ENCODE data around the gene CYP3A5.

Gene CYP3A5

GRCh38 chr7:99719996-99720769, 40.4 kb upstream of the CYP3A5 start:
- POLR2A ChIA-PET: no interaction called here
- TF ChIP-seq, protein P1, sequence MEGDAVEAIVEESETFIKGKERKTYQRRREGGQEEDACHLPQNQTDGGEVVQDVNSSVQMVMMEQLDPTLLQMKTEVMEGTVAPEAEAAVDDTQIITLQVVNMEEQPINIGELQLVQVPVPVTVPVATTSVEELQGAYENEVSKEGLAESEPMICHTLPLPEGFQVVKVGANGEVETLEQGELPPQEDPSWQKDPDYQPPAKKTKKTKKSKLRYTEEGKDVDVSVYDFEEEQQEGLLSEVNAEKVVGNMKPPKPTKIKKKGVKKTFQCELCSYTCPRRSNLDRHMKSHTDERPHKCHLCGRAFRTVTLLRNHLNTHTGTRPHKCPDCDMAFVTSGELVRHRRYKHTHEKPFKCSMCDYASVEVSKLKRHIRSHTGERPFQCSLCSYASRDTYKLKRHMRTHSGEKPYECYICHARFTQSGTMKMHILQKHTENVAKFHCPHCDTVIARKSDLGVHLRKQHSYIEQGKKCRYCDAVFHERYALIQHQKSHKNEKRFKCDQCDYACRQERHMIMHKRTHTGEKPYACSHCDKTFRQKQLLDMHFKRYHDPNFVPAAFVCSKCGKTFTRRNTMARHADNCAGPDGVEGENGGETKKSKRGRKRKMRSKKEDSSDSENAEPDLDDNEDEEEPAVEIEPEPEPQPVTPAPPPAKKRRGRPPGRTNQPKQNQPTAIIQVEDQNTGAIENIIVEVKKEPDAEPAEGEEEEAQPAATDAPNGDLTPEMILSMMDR (tag by site-specific recombination; IDR thresholded peaks at IDR 0.05): no peak
- CTCF ChIA-PET: no interaction called here

GRCh38 chr7:99713995-99714570, 34.3 kb upstream of the CYP3A5 start:
- no peak overlapping the region for H3K27ac ChIP-seq (ENCODE audit: extremely low read depth, low read depth, low read length)
- CTCF ChIA-PET: no interaction called here
- H3K9me3 ChIP-seq (ENCODE audit: control insufficient read depth, insufficient read depth, low read depth, low read length): no peaks in the 10 kb centered on the region
- POLR2A ChIA-PET: no interaction called here
- no peaks in the 10 kb centered on the region for H3K36me3 ChIP-seq (ENCODE audit: control insufficient read depth in 2 of 2, insufficient read depth in 1 of 2, low read length in 2 of 2)
- TF ChIP-seq ZNF660 (tag by site-specific recombination; IDR thresholded peaks at IDR 0.05) (no peak), SP2 (tag by site-specific recombination; IDR thresholded peaks at IDR 0.05) (no peak), ZNF292 (tag by site-specific recombination; IDR thresholded peaks at IDR 0.05; ENCODE audit: borderline replicate concordance, low read depth) (no peak), ZBTB10 (tag by site-specific recombination; IDR thresholded peaks at IDR 0.05) (no peak), ZNF692 (tag by site-specific recombination; IDR thresholded peaks at IDR 0.05) (no peak), ZNF2 (tag by site-specific recombination; IDR thresholded peaks at IDR 0.05) (no peak), SP7 (tag by site-specific recombination; IDR thresholded peaks at IDR 0.05) (no peak), ZNF555 (tag by site-specific recombination; conservative IDR thresholded peaks at IDR 0.05) (no peak), KLF1 (tag by site-specific recombination; IDR thresholded peaks at IDR 0.05) (no peak), ZSCAN16 (tag by site-specific recombination; IDR thresholded peaks at IDR 0.05) (no peak), ZBTB7A (tag by site-specific recombination; IDR thresholded peaks at IDR 0.05; ENCODE audit: low read depth) (no peak)
- H3K4me3 ChIP-seq (ENCODE audit: low read depth, low read length): no peak overlapping the region
- no peaks in the 10 kb centered on the region for H3K4me1 ChIP-seq (ENCODE audit: control insufficient read depth, insufficient read depth, low read length)

More at GRCh38 chr7:99719996-99720769, 40.4 kb upstream of the CYP3A5 start:
- H3K4me1 ChIP-seq (ENCODE audit: control insufficient read depth, insufficient read depth, low read length): no peaks in the 10 kb centered on the region
- H3K36me3 ChIP-seq (ENCODE audit: control insufficient read depth in 2 of 2, insufficient read depth in 1 of 2, low read length in 2 of 2): no peaks in the 10 kb centered on the region
- H3K4me3 ChIP-seq (ENCODE audit: low read depth, low read length): no peak overlapping the region
- no peaks in the 10 kb centered on the region for H3K9me3 ChIP-seq (ENCODE audit: control insufficient read depth, insufficient read depth, low read depth, low read length)
- no peak overlapping the region for H3K27ac ChIP-seq (ENCODE audit: extremely low read depth, low read depth, low read length)

GRCh38 chr7:99709838-99710578, 30.2 kb upstream of the CYP3A5 start:
- ChIA-PET CTCF (no interaction called here), POLR2A (no interaction called here)
- Histone ChIP-seq H3K9me3 (ENCODE audit: control insufficient read depth, insufficient read depth, low read depth, low read length) (no peaks in the 10 kb centered on the region), H3K4me3 (ENCODE audit: low read depth, low read length) (no peak overlapping the region), H3K36me3 (ENCODE audit: control insufficient read depth in 2 of 2, insufficient read depth in 1 of 2, low read length in 2 of 2) (no peaks in the 10 kb centered on the region), H3K4me1 (ENCODE audit: control insufficient read depth, insufficient read depth, low read length) (no peaks in the 10 kb centered on the region), H3K27ac (ENCODE audit: extremely low read depth, low read depth, low read length) (no peak overlapping the region)
- no peak for TF ChIP-seq ZNF776 (tag by site-specific recombination; IDR thresholded peaks at IDR 0.05; ENCODE audit: borderline replicate concordance)
- TF ChIP-seq ZNF558 (tag by site-specific recombination; IDR thresholded peaks at IDR 0.05): no peak
- no peak for TF ChIP-seq ZNF654 (tag by site-specific recombination; IDR thresholded peaks at IDR 0.05; ENCODE audit: low read depth)
- no peak for TF ChIP-seq ZNF169 (tag by site-specific recombination; IDR thresholded peaks at IDR 0.05)
- TF ChIP-seq, protein P2, sequence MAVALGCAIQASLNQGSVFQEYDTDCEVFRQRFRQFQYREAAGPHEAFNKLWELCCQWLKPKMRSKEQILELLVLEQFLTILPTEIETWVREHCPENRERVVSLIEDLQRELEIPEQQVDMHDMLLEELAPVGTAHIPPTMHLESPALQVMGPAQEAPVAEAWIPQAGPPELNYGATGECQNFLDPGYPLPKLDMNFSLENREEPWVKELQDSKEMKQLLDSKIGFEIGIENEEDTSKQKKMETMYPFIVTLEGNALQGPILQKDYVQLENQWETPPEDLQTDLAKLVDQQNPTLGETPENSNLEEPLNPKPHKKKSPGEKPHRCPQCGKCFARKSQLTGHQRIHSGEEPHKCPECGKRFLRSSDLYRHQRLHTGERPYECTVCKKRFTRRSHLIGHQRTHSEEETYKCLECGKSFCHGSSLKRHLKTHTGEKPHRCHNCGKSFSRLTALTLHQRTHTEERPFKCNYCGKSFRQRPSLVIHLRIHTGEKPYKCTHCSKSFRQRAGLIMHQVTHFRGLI (tag by site-specific recombination; IDR thresholded peaks at IDR 0.05): no peak
- TF ChIP-seq ZBTB8A (tag by site-specific recombination; IDR thresholded peaks at IDR 0.05): no peak
- TF ChIP-seq ZBTB20 (tag by site-specific recombination; IDR thresholded peaks at IDR 0.05): no peak
- TF ChIP-seq ZNF311 (tag by site-specific recombination; IDR thresholded peaks at IDR 0.05; ENCODE audit: borderline replicate concordance): no peak
